SK-N-SH (cell line): ENCODE measurements around the gene LTBP2. TPM values are rescaled to one million over a fixed set of nuclear protein-coding genes. Genes with fewer than 3 reads are reported as not detected.

Source experiments
- CTCF ChIA-PET: fragments of 300-600, 350-600 bp; formaldehyde crosslinking; extraction: SDS; loops from one replicate; lab custom pipeline; 2021; lab: Yijun Ruan, JAX
- POLR2A ChIA-PET: fragments of 350-600 bp; sonication (Branson Sonifier 250); formaldehyde crosslinking; extraction: SDS; loops from one replicate; lab custom pipeline; 2020; ENCODE audit warnings: antibody characterized with exemption, inconsistent platforms; lab: Yijun Ruan, JAX
- DNase-seq: peaks from one replicate; pipeline ENCODE4 v3.0.0; 2012
- H2AFZ ChIP-seq: fragments of 200-600 bp; sonication (generic); 2 replicates; pipeline ENCODE4 v1.8.1; 2016; ENCODE audit warnings: antibody characterized with exemption, mild to moderate bottlenecking, low read depth
- H3F3A ChIP-seq: fragments of 200-600 bp; sonication (generic); replicated peaks from 2 replicates; pipeline ENCODE3; 2016; ENCODE audit warnings: antibody characterized with exemption, mild to moderate bottlenecking; ENCODE audit not compliant: insufficient read depth
- H3K27ac ChIP-seq, 2 experiments: fragments of 200-500 bp in 1 of 2; fragments of 200-600 bp in 1 of 2; sonication (Bioruptor generic) in 1 of 2; sonication (generic), shearing (Covaris generic) in 1 of 2; 2 replicates each; pipeline versions ENCODE4 v1.5.1 to v1.6.1; 2014 to 2016; ENCODE audit warnings: low read depth in 2 of 2, inconsistent platforms in 1 of 2, low read length in 1 of 2, mild to moderate bottlenecking in 1 of 2, mixed read lengths in 1 of 2
- H3K27me3 ChIP-seq: fragments of 200-600 bp; sonication (generic), shearing (Covaris generic); 2 replicates; pipeline ENCODE4 v1.6.1; 2016; ENCODE audit warnings: mixed run types; ENCODE audit not compliant: insufficient read depth
- H3K36me3 ChIP-seq, 2 experiments: fragments of 200-500 bp in 1 of 2; fragments of 200-600 bp in 1 of 2; sonication (Bioruptor generic) in 1 of 2; sonication (generic) in 1 of 2; replicated peaks in 1 of 2; 2 replicates each; pipeline versions ENCODE3 to v1.5.1; 2014 to 2016; ENCODE audit warnings: low read length in 1 of 2, mild to moderate bottlenecking in 1 of 2; ENCODE audit not compliant: insufficient read depth in 2 of 2, control insufficient read depth in 1 of 2
- H3K4me1 ChIP-seq, 2 experiments: fragments of 200-500 bp in 1 of 2; fragments of 200-600 bp in 1 of 2; sonication (Bioruptor generic) in 1 of 2; sonication (generic), shearing (Covaris generic) in 1 of 2; 2 replicates each; pipeline versions ENCODE4 v1.5.1 to v1.6.1; 2014 to 2016; ENCODE audit warnings: low read depth in 1 of 2, low read length in 1 of 2, mixed run types in 1 of 2; ENCODE audit not compliant: insufficient read depth in 2 of 2, control insufficient read depth in 1 of 2
- H3K4me2 ChIP-seq: fragments of 200-600 bp; sonication (generic), shearing (Covaris generic); 2 replicates; pipeline ENCODE4 v1.6.1; 2017; ENCODE audit warnings: mixed run types
- H3K4me3 ChIP-seq, 2 experiments: fragments of 200-500 bp in 1 of 2; fragments of 200-600 bp in 1 of 2; sonication (Bioruptor generic) in 1 of 2; sonication (generic), shearing (Covaris generic) in 1 of 2; 2 replicates each; pipeline versions ENCODE4 v1.5.1 to v1.8.1; 2014 to 2016; ENCODE audit warnings: low read depth in 2 of 2, inconsistent platforms in 1 of 2, low read length in 1 of 2, mild to moderate bottlenecking in 1 of 2, mixed read lengths in 1 of 2, moderate library complexity in 1 of 2
- H3K79me2 ChIP-seq: fragments of 200-600 bp; sonication (generic); 2 replicates; pipeline ENCODE4 v1.8.1; 2017; ENCODE audit warnings: mild to moderate bottlenecking; ENCODE audit not compliant: insufficient read depth
- H3K9ac ChIP-seq: fragments of 200-600 bp; sonication (generic); 2 replicates; pipeline ENCODE4 v1.6.1; 2017; ENCODE audit warnings: mixed run types
- H3K9me2 ChIP-seq: fragments of 200-600 bp; sonication (generic); 2 replicates; pipeline ENCODE4 v1.6.1; 2017; ENCODE audit warnings: mixed run types
- H3K9me3 ChIP-seq: fragments of 200-600 bp; sonication (generic); 2 replicates; pipeline ENCODE4 v1.6.1; 2017; ENCODE audit warnings: mixed run types, mild to moderate bottlenecking, moderate library complexity
- H4K20me1 ChIP-seq: fragments of 200-600 bp; sonication (generic); 2 replicates; pipeline ENCODE4 v1.6.1; 2017; ENCODE audit warnings: mild to moderate bottlenecking, mixed run types; ENCODE audit not compliant: insufficient read depth
- CHD2 ChIP-seq: fragments of 150-350 bp; IDR thresholded peaks from 2 replicates; pipeline ENCODE4 v1.6.1; 2018; ENCODE audit warnings: low read length; ENCODE audit not compliant: partially characterized antibody
- CTCF ChIP-seq: fragments of 200-600 bp; sonication (generic); IDR thresholded peaks from 2 replicates; pipeline ENCODE4 v1.6.1; 2017; ENCODE audit warnings: antibody characterized with exemption, mild to moderate bottlenecking, moderate library complexity
- ELF1 ChIP-seq: IDR thresholded peaks from 2 replicates; pipeline ENCODE4 v1.4.0; 2012
- EZH2phosphoT487 ChIP-seq: fragments of 200-600 bp; sonication (generic); IDR thresholded peaks from 2 replicates; pipeline ENCODE4 v1.6.1; 2017; ENCODE audit warnings: low read depth, mixed run types, mild to moderate bottlenecking, antibody characterized with exemption, moderate library complexity, borderline replicate concordance
- FOSL2 ChIP-seq: IDR thresholded peaks from 2 replicates; pipeline ENCODE4 v1.4.0; 2012; ENCODE audit warnings: low read depth, mild to moderate bottlenecking, moderate library complexity, borderline replicate concordance
- FOXJ3 ChIP-seq: sonication (generic); formaldehyde crosslinking; IDR thresholded peaks from 2 replicates; pipeline ENCODE4 v1.5.1; 2020; ENCODE audit warnings: mild to moderate bottlenecking, missing genetic modification reagents
- GABPA ChIP-seq: IDR thresholded peaks from 2 replicates; pipeline ENCODE4 v1.4.0; 2012; ENCODE audit warnings: low read depth, mild to moderate bottlenecking
- MEF2A ChIP-seq: IDR thresholded peaks from 2 replicates; pipeline ENCODE4 v1.4.0; 2012; ENCODE audit warnings: low read depth, borderline replicate concordance
- MXI1 ChIP-seq: IDR thresholded peaks from 2 replicates; pipeline ENCODE4 v1.6.1; 2012; ENCODE audit warnings: mild to moderate bottlenecking, low read depth, low read length, improper control_type of control experiment
- RAD21 ChIP-seq: IDR thresholded peaks from 2 replicates; pipeline ENCODE4 v1.6.1; 2012; ENCODE audit warnings: mild to moderate bottlenecking, low read length
- RCOR1 ChIP-seq: fragments of 150-350 bp; IDR thresholded peaks from 2 replicates; pipeline ENCODE4 v1.6.1; 2017; ENCODE audit warnings: antibody characterized with exemption, low read length
- REST ChIP-seq: IDR thresholded peaks from 2 replicates; pipeline ENCODE4 v1.6.1; 2012; ENCODE audit warnings: mild to moderate bottlenecking, low read depth, low read length, moderate library complexity
- RXRA ChIP-seq: IDR thresholded peaks from 2 replicates; pipeline ENCODE4 v1.4.0; 2012; ENCODE audit warnings: low read depth, mild to moderate bottlenecking, borderline replicate concordance
- TAF1 ChIP-seq: IDR thresholded peaks from 2 replicates; pipeline ENCODE4 v1.6.1; 2012; ENCODE audit warnings: low read depth, mild to moderate bottlenecking, low read length, moderate library complexity, borderline replicate concordance
- TCF12 ChIP-seq: IDR thresholded peaks from 2 replicates; pipeline ENCODE4 v1.4.0; 2012
- ZBTB33 ChIP-seq: IDR thresholded peaks from 2 replicates; pipeline ENCODE4 v1.4.0; 2012; ENCODE audit warnings: low read depth, borderline replicate concordance
- WGBS: methylation state at CpG from one replicate; pipeline ENCODE4 v1.1.6; 2017; ENCODE audit warnings: low lambda C conversion rate; 5-methylcytosine and 5-hydroxymethylcytosine counted together
- polyA plus RNA-seq, 3 experiments: library from polyadenylated mRNA; depleted of rRNA; stranded (reverse); fragments of >200 nt; gene quantifications; 2 replicates each; pipeline ENCODE4 v1.2.3, GENCODE V29; 2012

The LTBP2 gene
- polyA plus RNA-seq, 1 of the 3 experiments (the other 2 are of a cell fraction): 58.8 TPM

GRCh38 chr14:74531006-74531405 lies 81.0 kb downstream of the LTBP2 start (continued):
- TF ChIP-seq CTCF (no peak), CHD2 (no peak), ELF1 (no peak), RXRA (no peak), MEF2A (no peak), EZH2phosphoT487 (no peak)

- H3K4me2 ChIP-seq: no peak overlapping the region
- H3K9ac ChIP-seq: no peak overlapping the region
- ChIA-PET POLR2A (no interaction called here), CTCF (interaction anchor here (1.3 to 1.7 kb wide), 4 partner anchors 8 to 42 kb away, joined by 3 to 5 read pairs (median 4); no protein-coding TSS in a partner anchor)
- TF ChIP-seq MXI1: no peak
- no peak for TF ChIP-seq TAF1
- peaks cover 19 to 48% of the 10 kb centered on the region in 2 experiments for H3K36me3 ChIP-seq
- no peak for DNase-seq
- H2AFZ ChIP-seq: no peak overlapping the region
- H4K20me1 ChIP-seq: no peaks in the 10 kb centered on the region
- H3K4me3 ChIP-seq: no peak overlapping the region
- H3K9me2 ChIP-seq: no peaks in the 10 kb centered on the region
- no peaks in the 10 kb centered on the region for H3K9me3 ChIP-seq
- H3K79me2 ChIP-seq: peaks cover 5% of the 10 kb centered on the region; the same call in 1 of the 2 replicates
- 95% methylated on average over 7 of the region's 10 CpGs for WGBS
- H3K4me1 ChIP-seq: no peaks in the 10 kb centered on the region; a peak in 1 of 4 replicates
- H3K27ac ChIP-seq: no peak overlapping the region
- H3K27me3 ChIP-seq: no peaks in the 10 kb centered on the region
- H3F3A ChIP-seq: no peaks in the 10 kb centered on the region
These were observed 83.2 kb downstream of the LTBP2 start for GRCh38 chr14:74528886-74529285.

GRCh38 chr14:74528406-74528805 lies 83.6 kb downstream of the LTBP2 start:
- no peaks in the 10 kb centered on the region for H4K20me1 ChIP-seq
- H3K27me3 ChIP-seq: no peaks in the 10 kb centered on the region
- POLR2A ChIA-PET: no interaction called here
- no peaks in the 10 kb centered on the region for H3F3A ChIP-seq
- no peak overlapping the region for H2AFZ ChIP-seq
- CTCF ChIA-PET: interaction anchor here (0.7 to 4.1 kb wide), 7 partner anchors 9 to 81 kb away, joined by 3 to 22 read pairs (median 4); no protein-coding TSS in a partner anchor
- no peak for DNase-seq
- no peaks in the 10 kb centered on the region for H3K9me3 ChIP-seq
- WGBS: 98% methylated on average over 7 of the region's 14 CpGs
- no peaks in the 10 kb centered on the region for H3K9me2 ChIP-seq
- H3K27ac ChIP-seq: no peak overlapping the region
- TF ChIP-seq ELF1 (no peak), GABPA (no peak), RAD21 (no peak), FOXJ3 (no peak), REST (no peak), MEF2A (no peak), TCF12 (no peak), ZBTB33 (no peak), FOSL2 (no peak), RCOR1 (no peak)
- no peaks in the 10 kb centered on the region; a peak in 1 of 4 replicates for H3K4me1 ChIP-seq
- no peak overlapping the region for H3K4me2 ChIP-seq
- H3K36me3 ChIP-seq: peaks cover 19 to 48% of the 10 kb centered on the region in 2 experiments
- H3K9ac ChIP-seq: no peak overlapping the region
- H3K79me2 ChIP-seq: peaks cover 5% of the 10 kb centered on the region; the same call in 1 of the 2 replicates
- no peak overlapping the region for H3K4me3 ChIP-seq
